ENCODE results near the gene TPSB2.
"Not testable (repeated sequence)": the region's sequence is repeated elsewhere in the genome, so short reads cannot be mapped to it uniquely, and the experiment has no call there.

- not testable (repeated sequence) for TF ChIP-seq CTCF (IDR thresholded peaks at IDR 0.05; ENCODE audit: low read depth, low read length, poor library complexity, severe bottlenecking); EZH2phosphoT487 (IDR thresholded peaks at IDR 0.05; ENCODE audit: borderline replicate concordance, low read length)
Observed at GRCh38 chr16:1238909-1239308, 8.9 kb upstream of the TPSB2 start.

Data from DOHH2 (cell line).